Sigmoid colon (tissue), 7 donors: ENCODE data around the gene RCHY1. TPM values are rescaled to one million over a fixed set of nuclear protein-coding genes. Genes with fewer than 3 reads are reported as not detected.
"Not testable (repeated sequence)": the region's sequence is repeated elsewhere in the genome, so short reads cannot be mapped to it uniquely, and the experiment has no call there.

ENCODE experiments used
- DNase-seq: peaks from one replicate; pipeline ENCODE4 v3.0.0-alpha.2; 2019
- H3K27ac ChIP-seq, 4 donors: fragments of 200-600 bp; sonication (generic); one replicate each; pipeline ENCODE4 v1.5.1; 2016 to 2019; ENCODE audit warnings: mild to moderate bottlenecking in 1 of 4
- H3K27me3 ChIP-seq, 3 donors: fragments of 200-600 bp; sonication (generic); one replicate each; pipeline ENCODE4 v1.5.1; 2019; ENCODE audit warnings: mild to moderate bottlenecking in 1 of 3
- H3K36me3 ChIP-seq, 4 donors: fragments of 200-600 bp; sonication (generic); one replicate each; pipeline ENCODE4 v1.5.1; 2016 to 2019
- H3K4me1 ChIP-seq, 4 donors: fragments of 200-600 bp; sonication (generic); one replicate each; pipeline ENCODE4 v1.5.1; 2017 to 2019
- H3K4me3 ChIP-seq, 4 donors: fragments of 200-600 bp; sonication (generic); one replicate each; pipeline ENCODE4 v1.5.1; 2017 to 2019; ENCODE audit warnings: mild to moderate bottlenecking in 2 of 4, moderate library complexity in 1 of 4
- H3K9me3 ChIP-seq, 4 donors: fragments of 200-600 bp in 3 of 4; sonication (generic) in 3 of 4; one replicate each; pipeline versions ENCODE4 v1.5.1 to v1.6.1; 2013 to 2019
- CTCF ChIP-seq, 4 experiments: fragments of 450-650 bp in 3 of 4; fragments of 200-600 bp in 1 of 4; IDR thresholded peaks; one replicate each; pipeline ENCODE4 v1.5.1; 2016 to 2019; ENCODE audit warnings: antibody characterized with exemption in 4 of 4, mild to moderate bottlenecking in 3 of 4, moderate library complexity in 2 of 4
- EP300 ChIP-seq, 4 donors: sonication (generic); formaldehyde crosslinking; IDR thresholded peaks; one replicate each; pipeline ENCODE4 v1.6.1; 2017; ENCODE audit warnings: antibody characterized with exemption in 4 of 4
- POLR2A ChIP-seq, 2 donors: fragments of 450-650 bp; IDR thresholded peaks; one replicate each; pipeline ENCODE4 v1.6.1; 2016; ENCODE audit warnings: antibody characterized with exemption in 2 of 2, mild to moderate bottlenecking in 2 of 2, moderate library complexity in 2 of 2
- POLR2AphosphoS5 ChIP-seq, 4 donors: sonication (generic); formaldehyde crosslinking; IDR thresholded peaks; one replicate each; pipeline ENCODE4 v1.6.1; 2017; ENCODE audit warnings: antibody characterized with exemption in 4 of 4
- WGBS, 2 donors: extraction: QIAGEN DNeasy Blood & Tissue Kit; methylation state at CpG; one replicate each; pipeline ENCODE4 v1.1.7; 2013; 5-methylcytosine and 5-hydroxymethylcytosine counted together
- intact Hi-C: fragments of 100-400 bp; cut with DNase I; formaldehyde crosslinking; loops from one replicate; pipeline ENCODE4 v1.15.1; 2023
- polyA plus RNA-seq, 3 donors: library from polyadenylated mRNA; stranded (reverse); fragments of 200-250 nt; gene quantifications; one replicate each; pipeline ENCODE4 v1.2.3, GENCODE V29; 2013
- total RNA-seq, 4 donors: library from RNA; depleted of rRNA; stranded (reverse); fragments of >200 nt; gene quantifications; one replicate each; pipeline ENCODE4 v1.1.0, GENCODE V29; 2016
- donor health status: healthy with polysubstance abuse.
- donor health status: Bipolar disorder and iron deficiency.
- donor health status: healthy.

Gene RCHY1
- total and polyA plus RNA-seq, 7 donors, result 19.4 to 41.5 (median 27.1) TPM

- no peak for TF ChIP-seq EP300 (IDR thresholded peaks at IDR 0.05)
- no peak for TF ChIP-seq CTCF (IDR thresholded peaks at IDR 0.05)
- TF ChIP-seq POLR2AphosphoS5 (IDR thresholded peaks at IDR 0.05), result no peak
Observed at GRCh38 chr4:75542824-75543223, 28.6 kb upstream of the RCHY1 start.

GRCh38 chr4:75537308-75537707, 23.1 kb upstream of the RCHY1 start:
- intact Hi-C loops, H3K4me1 ChIP-seq, H3K9me3 ChIP-seq, H3K27ac ChIP-seq, H3K4me3 ChIP-seq, H3K27me3 ChIP-seq, DNase-seq: not testable (repeated sequence)
- 92 to 94% methylated on average over 6 of the region's 6 CpGs for WGBS, 2 donors
- H3K36me3 ChIP-seq, result peaks cover 0 to 10% (median 4%) of the 10 kb centered on the region in 4 donors

More at GRCh38 chr4:75542824-75543223, 28.6 kb upstream of the RCHY1 start:
- Histone ChIP-seq H3K36me3 (peaks cover 0 to 15% (median 0%) of the 10 kb centered on the region in 4 donors), H3K27ac (no peak overlapping the region), H3K27me3 (no peaks in the 10 kb centered on the region), H3K4me3 (no peak overlapping the region), H3K4me1 (no peaks in the 10 kb centered on the region), H3K9me3 (no peaks in the 10 kb centered on the region)
- DNase-seq, result no peak
- intact Hi-C loops, result no loop called here

GRCh38 chr4:75533926-75534325, 19.7 kb upstream of the RCHY1 start:
- H3K4me3 ChIP-seq, H3K4me1 ChIP-seq, H3K27ac ChIP-seq, intact Hi-C loops, H3K9me3 ChIP-seq, DNase-seq, H3K27me3 ChIP-seq: not testable (repeated sequence)
- peaks cover 4 to 34% (median 17%) of the 10 kb centered on the region in 4 donors for H3K36me3 ChIP-seq

- H3K36me3 ChIP-seq, result peaks cover 4 to 39% (median 19%) of the 10 kb centered on the region in 4 donors
- H3K9me3 ChIP-seq, H3K27ac ChIP-seq, DNase-seq, H3K4me3 ChIP-seq, H3K27me3 ChIP-seq, H3K4me1 ChIP-seq, intact Hi-C loops: not testable (repeated sequence)
- 95 to 97% methylated on average over 4 of the region's 4 CpGs for WGBS, 2 donors
Observed at GRCh38 chr4:75533339-75533887, 19.2 kb upstream of the RCHY1 start.

GRCh38 chr4:75531536-75532143, 17.4 kb upstream of the RCHY1 start:
- H3K4me1 ChIP-seq, intact Hi-C loops, H3K9me3 ChIP-seq, H3K27me3 ChIP-seq, H3K27ac ChIP-seq, DNase-seq, H3K4me3 ChIP-seq: not testable (repeated sequence)
- WGBS, 2 donors, result 92 to 96% methylated on average over 7 of the region's 7 CpGs
- peaks cover 12 to 57% (median 32%) of the 10 kb centered on the region in 4 donors for H3K36me3 ChIP-seq

GRCh38 chr4:75530556-75531322, 16.5 kb upstream of the RCHY1 start:
- Histone ChIP-seq H3K27me3 (no peaks in the 10 kb centered on the region), H3K4me3 (no peak overlapping the region), H3K36me3 (peaks cover 12 to 66% (median 39%) of the 10 kb centered on the region in 4 donors), H3K4me1 (no peaks in the 10 kb centered on the region), H3K9me3 (no peaks in the 10 kb centered on the region), H3K27ac (no peak overlapping the region)
- intact Hi-C loops, result no loop called here
- 91 to 95% methylated on average over 2 of the region's 2 CpGs for WGBS, 2 donors
- DNase-seq, result no peak
- TF ChIP-seq EP300 (IDR thresholded peaks at IDR 0.05) (no peak), CTCF (IDR thresholded peaks at IDR 0.05) (no peak), POLR2A (IDR thresholded peaks at IDR 0.05) (no peak), POLR2AphosphoS5 (IDR thresholded peaks at IDR 0.05) (no peak)
